Trophoblast cell (in vitro differentiated cells and primary cell): ENCODE results near the gene MTURN.

ENCODE experiments used
- DNase-seq, 2 donors: peaks; one replicate each; pipeline ENCODE4 v3.0.0-alpha.2; 2016
- H2AFZ ChIP-seq: 2 replicates; pipeline ENCODE4 v1.6.1; 2013; ENCODE audit warnings: low read length, moderate library complexity, mild to moderate bottlenecking; ENCODE audit not compliant: insufficient read depth, poor library complexity
- H2AK5ac ChIP-seq: 2 replicates; pipeline ENCODE4 v1.6.1; 2013; ENCODE audit warnings: mild to moderate bottlenecking, low read length
- H2BK120ac ChIP-seq: 2 replicates; pipeline ENCODE4 v1.6.1; 2013; ENCODE audit warnings: low read length, mild to moderate bottlenecking, moderate library complexity; ENCODE audit not compliant: insufficient read depth, poor library complexity
- H2BK12ac ChIP-seq: 2 replicates; pipeline ENCODE4 v1.6.1; 2013; ENCODE audit warnings: mild to moderate bottlenecking, low read length, moderate library complexity
- H2BK5ac ChIP-seq: 2 replicates; pipeline ENCODE4 v1.6.1; 2013; ENCODE audit warnings: low read length, low read depth, moderate library complexity, mild to moderate bottlenecking; ENCODE audit not compliant: poor library complexity
- H3K14ac ChIP-seq: 2 replicates; pipeline ENCODE4 v1.6.1; 2013; ENCODE audit warnings: mild to moderate bottlenecking, low read length
- H3K18ac ChIP-seq: 2 replicates; pipeline ENCODE4 v1.6.1; 2013; ENCODE audit warnings: mild to moderate bottlenecking, low read length
- H3K23ac ChIP-seq: 2 replicates; pipeline ENCODE4 v1.6.1; 2013; ENCODE audit warnings: low read length
- H3K27ac ChIP-seq: 2 replicates; pipeline ENCODE4 v1.5.1; 2013; ENCODE audit warnings: low read depth, mild to moderate bottlenecking, inconsistent platforms, low read length, moderate library complexity
- H3K27me3 ChIP-seq: 2 replicates; pipeline ENCODE4 v1.6.1; 2013; ENCODE audit warnings: inconsistent platforms, mild to moderate bottlenecking, low read length, moderate library complexity; ENCODE audit not compliant: insufficient read depth
- H3K36me3 ChIP-seq, 2 experiments: 1 replicate in 1 of 2; 2 replicates in 1 of 2; pipeline ENCODE4 v1.6.1; 2013; ENCODE audit warnings: low read length in 2 of 2, mild to moderate bottlenecking in 2 of 2, moderate library complexity in 1 of 2; ENCODE audit not compliant: insufficient read depth in 2 of 2, control insufficient read depth in 1 of 2
- H3K4ac ChIP-seq: 2 replicates; pipeline ENCODE4 v1.6.1; 2013; ENCODE audit warnings: low read depth, mild to moderate bottlenecking, low read length, moderate library complexity
- H3K4me1 ChIP-seq, 2 experiments: 1 replicate in 1 of 2; 2 replicates in 1 of 2; pipeline ENCODE4 v1.6.1; 2013; ENCODE audit warnings: low read length in 2 of 2, mild to moderate bottlenecking in 2 of 2, moderate library complexity in 1 of 2; ENCODE audit not compliant: insufficient read depth in 2 of 2, control insufficient read depth in 1 of 2
- H3K4me2 ChIP-seq: 2 replicates; pipeline ENCODE4 v1.6.1; 2013; ENCODE audit warnings: inconsistent platforms, mild to moderate bottlenecking, low read length, moderate library complexity
- H3K4me3 ChIP-seq: 2 replicates; pipeline ENCODE4 v1.5.1; 2013; ENCODE audit warnings: mild to moderate bottlenecking, low read depth, low read length, inconsistent platforms
- H3K79me1 ChIP-seq: one replicate; pipeline ENCODE4 v1.6.1; 2013; ENCODE audit warnings: low read length
- H3K79me2 ChIP-seq: 2 replicates; pipeline ENCODE4 v1.6.1; 2013; ENCODE audit warnings: low read length, mild to moderate bottlenecking; ENCODE audit not compliant: control insufficient read depth, insufficient read depth, poor library complexity
- H3K9ac ChIP-seq: 2 replicates; pipeline ENCODE4 v1.6.1; 2013; ENCODE audit warnings: mild to moderate bottlenecking, low read length
- H3K9me3 ChIP-seq: 2 replicates; pipeline ENCODE4 v1.6.1; 2013; ENCODE audit warnings: low read depth, mild to moderate bottlenecking, control low read depth, inconsistent platforms, low read length; ENCODE audit not compliant: insufficient read depth
- H4K12ac ChIP-seq: 2 replicates; pipeline ENCODE4 v1.6.1; 2013; ENCODE audit warnings: low read depth, mild to moderate bottlenecking, low read length, moderate library complexity
- H4K8ac ChIP-seq: 2 replicates; pipeline ENCODE4 v1.6.1; 2013; ENCODE audit warnings: low read depth, mild to moderate bottlenecking, low read length, moderate library complexity
- H4K91ac ChIP-seq: one replicate; pipeline ENCODE4 v1.6.1; 2013; ENCODE audit warnings: low read depth, mild to moderate bottlenecking, low read length, moderate library complexity
- WGBS: extraction: QIAGEN DNeasy Blood & Tissue Kit; methylation state at CpG from one replicate; pipeline ENCODE4 v1.1.7; 2013; ENCODE audit warnings: missing lambda C conversion rate; ENCODE audit not compliant: insufficient read length, insufficient coverage; ENCODE audit errors: extremely low coverage; 5-methylcytosine and 5-hydroxymethylcytosine counted together

The MTURN gene

GRCh38 chr7:30136117-30136731 is 1.4 kb downstream of the MTURN start:
- Histone ChIP-seq H3K36me3 (no peaks in the 10 kb centered on the region), H3K27me3 (peaks cover 22% of the 10 kb centered on the region), H3K79me2 (no peaks in the 10 kb centered on the region), H4K91ac (no peak overlapping the region), H3K4me2 (peak overlapping the region; percentile 100), H3K9me3 (peaks cover 3% of the 10 kb centered on the region), H4K8ac (no peak overlapping the region), H3K27ac (no peak overlapping the region), H2AK5ac (no peak overlapping the region), H3K9ac (no peak overlapping the region), H3K79me1 (peaks cover 2% of the 10 kb centered on the region), H2BK12ac (no peak overlapping the region), H3K23ac (no peak overlapping the region), H3K14ac (no peak overlapping the region), H3K4me3 (peak overlapping the region; percentile 74), H3K4me1 (peaks cover 5 to 7% of the 10 kb centered on the region in 2 experiments), H2BK5ac (no peak overlapping the region), H3K18ac (no peak overlapping the region), H4K12ac (no peak overlapping the region), H3K4ac (no peak overlapping the region), H2AFZ (peak overlapping the region; percentile 8), H2BK120ac (no peak overlapping the region)
- WGBS: no CpG with 5 or more reads among the region's 36 CpGs
- no peak for DNase-seq

GRCh38 chr7:30136743-30137485 is 2.1 kb downstream of the MTURN start:
- H3K4me3 ChIP-seq: no peak overlapping the region

GRCh38 chr7:30139836-30140384 is 5.1 kb downstream of the MTURN start:
- no peak overlapping the region for H3K4ac ChIP-seq
- peaks cover 2% of the 10 kb centered on the region for H3K79me1 ChIP-seq
- H3K36me3 ChIP-seq: no peaks in the 10 kb centered on the region
- H2BK120ac ChIP-seq: no peak overlapping the region
- peaks cover 7 to 10% of the 10 kb centered on the region in 2 experiments for H3K4me1 ChIP-seq
- no peak overlapping the region for H3K14ac ChIP-seq
- no peak overlapping the region for H3K27ac ChIP-seq
- DNase-seq: no peak
- H3K79me2 ChIP-seq: no peaks in the 10 kb centered on the region
- H2BK5ac ChIP-seq: no peak overlapping the region
- H3K23ac ChIP-seq: no peak overlapping the region
- H2AK5ac ChIP-seq: no peak overlapping the region
- H3K27me3 ChIP-seq: peaks cover 22% of the 10 kb centered on the region
- no peak overlapping the region for H2BK12ac ChIP-seq
- no peak overlapping the region for H4K12ac ChIP-seq
- H3K18ac ChIP-seq: no peak overlapping the region
- no CpG with 5 or more reads among the region's 4 CpGs for WGBS
- no peak overlapping the region for H2AFZ ChIP-seq
- H3K9ac ChIP-seq: no peak overlapping the region
- H3K9me3 ChIP-seq: peaks cover 3% of the 10 kb centered on the region
- no peak overlapping the region for H3K4me3 ChIP-seq
- H4K91ac ChIP-seq: no peak overlapping the region
- no peak overlapping the region for H3K4me2 ChIP-seq
- H4K8ac ChIP-seq: no peak overlapping the region

More at GRCh38 chr7:30136743-30137485, 2.1 kb downstream of the MTURN start:
- Histone ChIP-seq H3K27ac (no peak overlapping the region), H3K9ac (no peak overlapping the region), H2AK5ac (no peak overlapping the region), H3K4me2 (peak overlapping the region; percentile 100), H3K79me1 (peaks cover 2% of the 10 kb centered on the region), H2BK5ac (no peak overlapping the region), H2BK12ac (no peak overlapping the region), H3K79me2 (no peaks in the 10 kb centered on the region), H2AFZ (no peak overlapping the region), H3K9me3 (peaks cover 3% of the 10 kb centered on the region), H3K36me3 (no peaks in the 10 kb centered on the region), H3K27me3 (peaks cover 22% of the 10 kb centered on the region), H2BK120ac (no peak overlapping the region), H4K8ac (no peak overlapping the region), H3K18ac (no peak overlapping the region), H4K12ac (no peak overlapping the region), H3K14ac (no peak overlapping the region), H4K91ac (no peak overlapping the region), H3K23ac (no peak overlapping the region), H3K4ac (no peak overlapping the region), H3K4me1 (peaks cover 5 to 7% of the 10 kb centered on the region in 2 experiments)
- no peak for DNase-seq
- WGBS: no CpG with 5 or more reads among the region's 7 CpGs

- Histone ChIP-seq H3K4ac (no peak overlapping the region), H3K4me2 (no peak overlapping the region), H3K9me3 (peaks cover 1% of the 10 kb centered on the region), H3K4me3 (no peak overlapping the region), H3K36me3 (no peaks in the 10 kb centered on the region), H4K12ac (no peak overlapping the region), H3K27ac (no peak overlapping the region), H4K8ac (no peak overlapping the region), H2BK12ac (no peak overlapping the region), H3K27me3 (peaks cover 18% of the 10 kb centered on the region), H2AK5ac (no peak overlapping the region), H3K9ac (no peak overlapping the region), H2BK5ac (no peak overlapping the region), H4K91ac (no peak overlapping the region), H3K4me1 (peaks cover 7 to 10% of the 10 kb centered on the region in 2 experiments), H3K79me1 (no peaks in the 10 kb centered on the region), H3K18ac (no peak overlapping the region), H3K23ac (no peak overlapping the region), H2BK120ac (no peak overlapping the region), H2AFZ (no peak overlapping the region), H3K14ac (no peak overlapping the region), H3K79me2 (no peaks in the 10 kb centered on the region)
- WGBS: no CpG with 5 or more reads among the region's 3 CpGs
- DNase-seq: no peak
Measured at GRCh38 chr7:30140456-30140855, 5.7 kb downstream of the MTURN start.
